ENCODE data around the gene PLA2G6.

Gene PLA2G6

DNA sequence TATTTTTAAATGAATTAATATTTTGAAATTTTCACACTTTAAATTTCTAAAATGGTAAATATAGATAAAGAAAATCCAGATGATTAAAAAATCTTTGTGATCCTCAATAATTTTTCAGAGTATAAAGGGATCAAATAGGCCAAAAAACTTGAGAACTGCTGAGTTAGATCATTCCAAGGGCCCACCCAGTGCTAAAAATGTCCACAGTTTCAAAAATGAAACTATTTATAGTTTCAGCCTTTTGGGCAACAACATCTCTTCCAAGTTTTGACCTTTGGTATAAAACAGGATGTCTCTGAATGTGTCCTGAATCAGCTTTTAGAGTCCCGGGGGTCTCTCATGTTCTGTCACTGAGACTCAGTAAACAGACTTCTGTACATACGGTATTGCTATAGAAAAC, 50.2 kb downstream of the PLA2G6 start:
- no peak for TF ChIP-seq CTCF (IDR thresholded peaks at IDR 0.05; ENCODE audit: low read depth, low read length)
- DNase-seq (ENCODE audit: low read depth in 2 of 2): peak in 1 of 2 donors; percentile 15
- H3K4me3 ChIP-seq (replicated peaks in 1 of 2; ENCODE audit: low read depth in 2 of 2, low read length in 2 of 2): no peak overlapping the region

GRCh38 chr22:38129856-38130255, 51.8 kb downstream of the PLA2G6 start:
- no peak for DNase-seq (ENCODE audit: low read depth in 2 of 2)
- TF ChIP-seq CTCF (IDR thresholded peaks at IDR 0.05; ENCODE audit: low read depth, low read length): no peak
- H3K4me3 ChIP-seq (replicated peaks in 1 of 2; ENCODE audit: low read depth in 2 of 2, low read length in 2 of 2): no peak overlapping the region

DNA sequence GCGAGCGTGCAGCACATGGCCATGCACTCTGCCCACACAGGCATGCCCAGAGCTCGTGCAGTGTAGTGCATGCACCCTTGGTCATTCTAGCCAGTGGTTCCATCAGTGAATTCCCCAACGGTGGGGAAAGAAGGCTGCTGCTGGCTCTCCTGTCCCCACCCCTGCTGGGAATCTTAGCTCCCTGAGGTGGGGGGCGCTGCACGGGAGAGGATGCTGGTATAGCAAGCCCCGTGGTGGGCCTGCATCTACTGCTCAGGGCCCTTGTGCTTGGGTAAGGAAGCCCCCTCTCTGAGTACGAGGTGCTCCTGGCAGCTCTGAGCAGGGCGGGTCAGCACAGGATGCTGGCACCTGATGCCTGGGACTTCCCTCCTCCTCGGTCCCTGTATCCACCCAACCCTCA, 52.6 kb downstream of the PLA2G6 start:
- no peak for DNase-seq (ENCODE audit: low read depth in 2 of 2)
- TF ChIP-seq CTCF (IDR thresholded peaks at IDR 0.05; ENCODE audit: low read depth, low read length): no peak

GRCh38 chr22:38127869-38128268, 53.8 kb downstream of the PLA2G6 start:
- TF ChIP-seq CTCF (IDR thresholded peaks at IDR 0.05; ENCODE audit: low read depth, low read length): no peak
- no peak for DNase-seq (ENCODE audit: low read depth in 2 of 2)
- H3K4me3 ChIP-seq (replicated peaks in 1 of 2; ENCODE audit: low read depth in 2 of 2, low read length in 2 of 2): no peak overlapping the region

More for the DNA sequence above, 52.6 kb downstream of the PLA2G6 start:
- no peak overlapping the region for H3K4me3 ChIP-seq (replicated peaks in 1 of 2; ENCODE audit: low read depth in 2 of 2, low read length in 2 of 2)

DNA sequence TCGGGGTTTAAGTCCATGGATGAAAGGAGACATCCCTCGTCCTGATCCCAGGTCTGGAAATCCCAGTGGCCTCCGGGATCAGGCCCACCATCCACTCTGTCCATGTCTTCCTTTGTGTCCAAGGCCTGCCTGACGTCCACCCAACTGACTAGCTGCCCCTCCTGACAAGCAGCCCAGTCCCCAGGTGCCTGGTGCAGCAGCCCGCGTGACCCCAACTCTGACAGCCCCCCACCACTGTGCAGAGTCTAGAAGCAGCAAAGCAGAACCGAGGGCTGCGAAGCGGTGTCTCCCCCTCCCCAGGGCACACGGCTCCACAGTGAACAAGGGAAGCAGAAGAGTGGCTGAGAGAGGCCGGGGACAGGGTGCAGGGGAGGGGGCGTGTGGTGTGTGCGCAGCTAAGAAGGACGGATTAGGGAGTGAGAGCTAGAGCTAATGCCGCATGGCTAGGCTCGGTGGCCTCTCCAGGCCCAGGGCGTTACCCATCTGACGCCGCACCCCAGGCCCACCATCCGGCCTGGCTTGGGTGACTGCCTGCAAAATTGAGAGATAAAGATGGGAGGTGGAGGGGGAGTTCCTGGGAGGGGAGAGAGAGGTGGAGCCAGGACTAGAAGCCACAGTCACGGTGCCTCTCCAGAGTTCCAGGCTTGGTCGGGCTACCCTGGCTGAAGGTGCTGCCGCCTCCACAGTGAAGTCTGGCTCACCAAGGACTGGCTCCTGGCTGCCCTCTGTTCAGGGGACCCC, 54.5 kb downstream of the PLA2G6 start:
- no peak for TF ChIP-seq CTCF (IDR thresholded peaks at IDR 0.05; ENCODE audit: low read depth, low read length)
- no peak for DNase-seq (ENCODE audit: low read depth in 2 of 2)
- H3K4me3 ChIP-seq (replicated peaks in 1 of 2; ENCODE audit: low read depth in 2 of 2, low read length in 2 of 2): no peak overlapping the region

DNA sequence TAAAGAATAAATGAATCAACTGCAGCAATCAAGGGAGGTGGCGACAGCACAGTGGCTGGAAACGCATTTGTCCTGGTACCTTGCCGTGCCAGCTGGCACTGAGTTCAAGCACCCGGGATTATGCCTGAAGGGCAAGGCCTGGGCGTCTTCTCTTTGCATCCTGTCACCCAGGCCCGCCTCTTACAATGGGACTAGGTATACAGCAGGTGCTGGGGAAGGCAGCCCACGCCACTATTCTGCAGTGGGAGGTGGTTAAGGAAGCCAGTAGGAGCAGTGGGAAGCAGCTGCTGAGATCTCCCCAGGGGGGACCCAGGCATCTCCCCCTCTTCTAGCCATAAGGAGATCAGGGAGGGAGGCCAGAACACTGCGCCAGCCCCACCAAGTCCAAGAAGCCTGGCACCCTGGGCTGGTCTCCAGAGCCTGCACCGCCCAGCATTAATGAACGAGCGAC, 55.9 kb downstream of the PLA2G6 start:
- H3K4me3 ChIP-seq (replicated peaks in 1 of 2; ENCODE audit: low read depth in 2 of 2, low read length in 2 of 2): no peak overlapping the region
- no peak for TF ChIP-seq CTCF (IDR thresholded peaks at IDR 0.05; ENCODE audit: low read depth, low read length)
- no peak for DNase-seq (ENCODE audit: low read depth in 2 of 2)

Data from cardiac fibroblast (primary cell).